CD4-positive, alpha-beta memory T cell (primary cell): Measurements from ENCODE around the gene SCYGR1. TPM values are rescaled to one million over a fixed set of nuclear protein-coding genes. Genes with fewer than 3 reads are reported as not detected.

Source experiments
- CTCF ChIA-PET: fragments of 350-600 bp; sonication (Branson Sonifier 250); formaldehyde crosslinking; loops from one replicate; lab custom pipeline; 2021; ENCODE audit warnings: inconsistent platforms; ENCODE audit not compliant: partially characterized antibody; lab: Charles Lee
- POLR2A ChIA-PET: fragments of 350-600 bp; sonication (Branson Sonifier 250); formaldehyde crosslinking; loops from one replicate; lab custom pipeline; 2021; ENCODE audit not compliant: partially characterized antibody; lab: Charles Lee
- DNase-seq, 5 donors: peaks; one replicate each; pipeline versions ENCODE4 v3.0.0 to v3.0.0-alpha.2; 2020 to 2022; ENCODE audit warnings: mixed read lengths in 1 of 5
- H3K27ac ChIP-seq: one replicate; pipeline ENCODE4 v1.7.0; 2013; ENCODE audit warnings: low read depth, low read length
- H3K27me3 ChIP-seq: 2 replicates; pipeline ENCODE4 v1.7.0; 2013; ENCODE audit warnings: mild to moderate bottlenecking, low read length, moderate library complexity; ENCODE audit not compliant: insufficient read depth
- H3K36me3 ChIP-seq: 2 replicates; pipeline ENCODE4 v1.7.0; 2013; ENCODE audit warnings: mild to moderate bottlenecking, low read length, moderate library complexity; ENCODE audit not compliant: insufficient read depth
- H3K4me1 ChIP-seq: 2 replicates; pipeline ENCODE4 v1.7.0; 2013; ENCODE audit warnings: mild to moderate bottlenecking, low read length, moderate library complexity; ENCODE audit not compliant: insufficient read depth
- H3K4me3 ChIP-seq, 2 donors: one replicate each; pipeline ENCODE4 v1.7.0; 2013; ENCODE audit warnings: low read length in 2 of 2, mild to moderate bottlenecking in 1 of 2
- H3K9me3 ChIP-seq, 2 donors: one replicate each; pipeline ENCODE4 v1.7.0; 2013; ENCODE audit warnings: low read length in 2 of 2, control low read depth in 1 of 2; ENCODE audit not compliant: control insufficient read depth in 1 of 2
- H3K27ac Mint-ChIP-seq, 7 donors: one replicate each; pipeline ENCODE4 v1.8.0; 2020 to 2021; ENCODE audit warnings: mixed read lengths in 7 of 7, mild to moderate bottlenecking in 6 of 7, inconsistent platforms in 3 of 7, moderate library complexity in 3 of 7
- H3K27me3 Mint-ChIP-seq, 2 donors: one replicate each; pipeline ENCODE4 v1.8.0; 2020 to 2021; ENCODE audit warnings: mixed read lengths in 2 of 2
- H3K36me3 Mint-ChIP-seq, 2 donors: one replicate each; pipeline ENCODE4 v1.8.0; 2020 to 2021; ENCODE audit warnings: mixed read lengths in 2 of 2, inconsistent platforms in 1 of 2, mild to moderate bottlenecking in 1 of 2
- H3K4me1 Mint-ChIP-seq, 4 donors: one replicate each; pipeline ENCODE4 v1.8.0; 2020 to 2021; ENCODE audit warnings: mixed read lengths in 4 of 4, mild to moderate bottlenecking in 1 of 4
- H3K4me3 Mint-ChIP-seq, 8 donors: one replicate each; pipeline ENCODE4 v1.8.0; 2020 to 2021; ENCODE audit warnings: mixed read lengths in 8 of 8, mild to moderate bottlenecking in 7 of 8, moderate library complexity in 6 of 8, inconsistent platforms in 3 of 8
- H3K9me3 Mint-ChIP-seq, 8 donors: one replicate each; pipeline ENCODE4 v1.8.0; 2020 to 2021; ENCODE audit warnings: mixed read lengths in 8 of 8, mild to moderate bottlenecking in 5 of 8, inconsistent platforms in 3 of 8, moderate library complexity in 1 of 8
- intact Hi-C: fragments of 100-400 bp; cut with micrococcal nuclease; formaldehyde crosslinking; loops from one replicate; pipeline ENCODE4 v1.15.1; 2023
- polyA plus RNA-seq, 2 donors: library from polyadenylated mRNA; unstranded; fragments of 300-500 nt; fragmentation: Illumina TruSeq; gene quantifications; one replicate each; pipeline ENCODE4 v1.2.3, GENCODE V29; 2021
- total RNA-seq, 2 experiments: library from RNA; stranded (reverse); gene quantifications; one replicate each; pipeline ENCODE4 v1.2.3, GENCODE V29; 2021

The SCYGR1 gene
- total and polyA plus RNA-seq, 4 experiments from 2014 or later, result not detected

GRCh38 chr2:227378371-227378782 lies 9.4 kb downstream of the SCYGR1 start:
- Histone ChIP-seq H3K27ac (no peak overlapping the region), H3K27me3 (no peaks in the 10 kb centered on the region), H3K4me3 (no peak overlapping the region), H3K4me1 (no peaks in the 10 kb centered on the region), H3K36me3 (no peaks in the 10 kb centered on the region), H3K9me3 (no peaks in the 10 kb centered on the region)
- no peak overlapping the region for H3K27ac Mint-ChIP-seq
- CTCF ChIA-PET, result no interaction called here
- H3K27me3 Mint-ChIP-seq, result peaks cover 0 to 5% of the 10 kb centered on the region in 2 donors
- intact Hi-C loops, result no loop called here
- H3K9me3 Mint-ChIP-seq, result no peaks in the 10 kb centered on the region
- peaks cover 0 to 2% (median 0%) of the 10 kb centered on the region in 4 donors for H3K4me1 Mint-ChIP-seq
- H3K4me3 Mint-ChIP-seq, result no peak overlapping the region
- no peak for DNase-seq
- no peaks in the 10 kb centered on the region for H3K36me3 Mint-ChIP-seq
- POLR2A ChIA-PET, result no interaction called here

GRCh38 chr2:227377467-227378351 lies 10.0 kb downstream of the SCYGR1 start:
- Histone ChIP-seq H3K27ac (no peak overlapping the region), H3K27me3 (no peaks in the 10 kb centered on the region), H3K9me3 (no peaks in the 10 kb centered on the region), H3K4me3 (no peak overlapping the region), H3K4me1 (no peaks in the 10 kb centered on the region), H3K36me3 (no peaks in the 10 kb centered on the region)
- intact Hi-C loops, result no loop called here
- Mint-ChIP-seq H3K27me3 (peaks cover 0 to 9% of the 10 kb centered on the region in 2 donors), H3K4me3 (no peak overlapping the region), H3K27ac (no peak overlapping the region), H3K4me1 (peaks cover 0 to 4% (median 0%) of the 10 kb centered on the region in 4 donors), H3K36me3 (no peaks in the 10 kb centered on the region), H3K9me3 (no peaks in the 10 kb centered on the region)
- CTCF ChIA-PET, result no interaction called here
- DNase-seq, result no peak
- POLR2A ChIA-PET, result no interaction called here

GRCh38 chr2:227376656-227377396 lies 10.9 kb downstream of the SCYGR1 start:
- H3K4me1 Mint-ChIP-seq, result peaks cover 0 to 4% (median 0%) of the 10 kb centered on the region in 4 donors
- H3K4me3 Mint-ChIP-seq, result no peak overlapping the region
- H3K4me3 ChIP-seq, result no peak overlapping the region
- no peaks in the 10 kb centered on the region for H3K27me3 ChIP-seq
- H3K9me3 Mint-ChIP-seq, result no peaks in the 10 kb centered on the region
- no peaks in the 10 kb centered on the region for H3K4me1 ChIP-seq
- DNase-seq, result no peak
- no peak overlapping the region for H3K27ac Mint-ChIP-seq
- H3K27me3 Mint-ChIP-seq, result peaks cover under 1 to 6% of the 10 kb centered on the region in 2 donors
- H3K36me3 ChIP-seq, result no peaks in the 10 kb centered on the region
- H3K9me3 ChIP-seq, result no peaks in the 10 kb centered on the region
- H3K36me3 Mint-ChIP-seq, result no peaks in the 10 kb centered on the region
- CTCF ChIA-PET, result no interaction called here
- no peak overlapping the region for H3K27ac ChIP-seq
- intact Hi-C loops, result loop anchor here (1.0 kb wide), 1 partner anchor 16 kb away; no protein-coding TSS in a partner anchor
- POLR2A ChIA-PET, result no interaction called here

- no peaks in the 10 kb centered on the region for H3K27me3 ChIP-seq
- Mint-ChIP-seq H3K4me1 (peaks cover 0 to 2% (median 0%) of the 10 kb centered on the region in 4 donors), H3K9me3 (no peaks in the 10 kb centered on the region), H3K4me3 (no peak overlapping the region), H3K36me3 (no peaks in the 10 kb centered on the region), H3K27me3 (peaks cover 2 to 7% of the 10 kb centered on the region in 2 donors), H3K27ac (no peak overlapping the region)
- no peak overlapping the region for H3K4me3 ChIP-seq
- H3K9me3 ChIP-seq, result no peaks in the 10 kb centered on the region
- intact Hi-C loops, result no loop called here
- H3K36me3 ChIP-seq, result no peaks in the 10 kb centered on the region
- ChIA-PET POLR2A (interaction anchor here (1.3 kb wide), 1 partner anchor 12 kb away, joined by 3 read pairs; no protein-coding TSS in a partner anchor), CTCF (no interaction called here)
- no peak for DNase-seq
- no peaks in the 10 kb centered on the region for H3K4me1 ChIP-seq
- H3K27ac ChIP-seq, result no peak overlapping the region
Measured at GRCh38 chr2:227374158-227374557, 13.6 kb downstream of the SCYGR1 start.

GRCh38 chr2:227373389-227373788 lies 14.4 kb downstream of the SCYGR1 start:
- no peak for DNase-seq
- ChIA-PET CTCF (no interaction called here), POLR2A (interaction anchor here (1.3 kb wide), 1 partner anchor 13 kb away, joined by 3 read pairs; no protein-coding TSS in a partner anchor)
- no peak overlapping the region for H3K4me3 ChIP-seq
- no peaks in the 10 kb centered on the region for H3K27me3 ChIP-seq
- peaks cover 0 to 2% (median 0%) of the 10 kb centered on the region in 4 donors for H3K4me1 Mint-ChIP-seq
- H3K4me1 ChIP-seq, result no peaks in the 10 kb centered on the region
- intact Hi-C loops, result no loop called here
- H3K4me3 Mint-ChIP-seq, result no peak overlapping the region
- H3K27ac Mint-ChIP-seq, result no peak overlapping the region
- H3K9me3 ChIP-seq, result no peaks in the 10 kb centered on the region
- H3K27me3 Mint-ChIP-seq, result peaks cover 2 to 8% of the 10 kb centered on the region in 2 donors
- no peaks in the 10 kb centered on the region for H3K9me3 Mint-ChIP-seq
- H3K36me3 Mint-ChIP-seq, result no peaks in the 10 kb centered on the region
- H3K27ac ChIP-seq, result no peak overlapping the region
- H3K36me3 ChIP-seq, result no peaks in the 10 kb centered on the region

- Mint-ChIP-seq H3K4me3 (no peak overlapping the region), H3K36me3 (no peaks in the 10 kb centered on the region), H3K9me3 (no peaks in the 10 kb centered on the region), H3K4me1 (peaks cover 0 to 2% (median 0%) of the 10 kb centered on the region in 4 donors), H3K27ac (no peak overlapping the region), H3K27me3 (peaks cover 2 to 8% of the 10 kb centered on the region in 2 donors)
- intact Hi-C loops, result no loop called here
- no peaks in the 10 kb centered on the region for H3K9me3 ChIP-seq
- DNase-seq, result no peak
- H3K4me3 ChIP-seq, result no peak overlapping the region
- POLR2A ChIA-PET, result no interaction called here
- H3K27ac ChIP-seq, result no peak overlapping the region
- H3K36me3 ChIP-seq, result no peaks in the 10 kb centered on the region
- H3K27me3 ChIP-seq, result no peaks in the 10 kb centered on the region
- H3K4me1 ChIP-seq, result no peaks in the 10 kb centered on the region
- CTCF ChIA-PET, result no interaction called here
Measured at GRCh38 chr2:227370791-227371312, 16.9 kb downstream of the SCYGR1 start.

GRCh38 chr2:227370092-227370491 lies 17.7 kb downstream of the SCYGR1 start:
- DNase-seq, result no peak
- H3K36me3 Mint-ChIP-seq, result no peaks in the 10 kb centered on the region
- H3K9me3 Mint-ChIP-seq, result no peaks in the 10 kb centered on the region
- Histone ChIP-seq H3K27me3 (no peaks in the 10 kb centered on the region), H3K4me1 (no peaks in the 10 kb centered on the region), H3K9me3 (no peaks in the 10 kb centered on the region), H3K27ac (no peak overlapping the region), H3K4me3 (no peak overlapping the region), H3K36me3 (no peaks in the 10 kb centered on the region)
- intact Hi-C loops, result no loop called here
- peaks cover 0 to 2% (median 0%) of the 10 kb centered on the region in 4 donors for H3K4me1 Mint-ChIP-seq
- H3K27me3 Mint-ChIP-seq, result peaks cover 2 to 8% of the 10 kb centered on the region in 2 donors
- ChIA-PET CTCF (no interaction called here), POLR2A (no interaction called here)
- H3K4me3 Mint-ChIP-seq, result no peak overlapping the region
- H3K27ac Mint-ChIP-seq, result no peak overlapping the region
